NCI-H446 treated with DMSO at 0.1 percent for 48 hours (cell line): ENCODE measurements around the gene GPRC5A.
A peak's percentile ranks its signal among the peaks of the same experiment; 100 is the strongest.

ENCODE experiments used
- DNase-seq: peaks from one replicate; lab custom pipeline; 2025; lab: John Stamatoyannopoulos, UW

The GPRC5A gene

DNA sequence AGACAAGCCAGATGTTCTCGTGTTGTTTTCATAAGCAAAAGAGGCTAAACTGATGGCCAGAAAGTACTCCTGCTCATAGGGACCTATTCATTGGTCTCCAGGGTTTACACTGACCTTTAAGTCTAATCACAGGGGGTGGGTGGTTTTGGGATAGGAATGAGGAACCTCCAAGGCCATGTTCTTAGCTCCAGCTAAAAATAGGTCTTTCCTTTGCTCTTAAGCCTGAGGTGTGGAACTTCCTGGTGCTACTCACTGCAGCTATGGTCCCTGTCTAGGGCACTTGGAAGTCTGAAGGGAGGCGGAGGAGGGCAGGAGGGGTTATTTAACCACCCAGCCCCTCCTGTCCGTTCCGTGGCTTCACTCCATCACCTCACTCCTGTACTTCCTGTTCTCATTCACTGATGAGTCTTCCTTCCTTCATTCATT is 18.6 kb downstream of the GPRC5A start:
- DNase-seq = no peak

DNA sequence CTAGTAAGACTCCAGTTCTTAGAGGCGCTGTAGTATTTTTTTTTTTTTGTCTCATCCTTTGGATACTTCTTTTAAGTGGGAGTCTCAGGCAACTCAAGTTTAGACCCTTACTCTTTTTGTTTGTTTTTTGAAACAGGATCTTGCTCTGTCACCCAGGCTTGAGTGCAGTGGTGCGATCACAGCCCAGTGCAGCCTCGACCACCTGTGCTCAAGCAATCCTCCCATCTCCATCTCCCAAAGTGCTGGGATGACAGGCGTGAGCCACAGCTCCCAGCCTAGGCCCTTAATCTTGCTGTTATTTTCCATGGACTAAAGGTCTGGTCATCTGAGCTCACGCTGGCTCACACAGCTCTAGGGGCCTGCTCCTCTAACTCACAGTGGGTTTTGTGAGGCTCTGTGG is 21.3 kb downstream of the GPRC5A start:
- no peak for DNase-seq

DNA sequence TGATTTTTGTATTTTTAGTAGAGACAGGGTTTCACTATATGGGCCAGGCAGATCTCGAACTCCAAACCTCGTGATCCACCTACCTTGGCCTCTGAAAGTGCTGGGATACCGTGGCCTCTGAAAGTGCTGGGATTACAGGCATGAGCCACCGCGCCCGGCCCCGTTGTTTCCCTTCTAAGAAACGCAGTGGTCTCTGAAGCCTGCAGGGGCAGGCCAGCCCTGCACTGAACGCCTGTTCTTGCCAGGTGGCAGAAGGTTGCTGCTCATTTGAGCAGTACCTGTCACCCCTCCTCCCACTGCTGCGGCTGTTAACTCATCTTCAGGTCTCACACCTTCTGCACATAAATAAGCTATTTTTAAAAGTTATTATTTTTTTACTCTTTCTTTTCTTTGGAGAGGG is 24.3 kb downstream of the GPRC5A start:
- no peak for DNase-seq

DNA sequence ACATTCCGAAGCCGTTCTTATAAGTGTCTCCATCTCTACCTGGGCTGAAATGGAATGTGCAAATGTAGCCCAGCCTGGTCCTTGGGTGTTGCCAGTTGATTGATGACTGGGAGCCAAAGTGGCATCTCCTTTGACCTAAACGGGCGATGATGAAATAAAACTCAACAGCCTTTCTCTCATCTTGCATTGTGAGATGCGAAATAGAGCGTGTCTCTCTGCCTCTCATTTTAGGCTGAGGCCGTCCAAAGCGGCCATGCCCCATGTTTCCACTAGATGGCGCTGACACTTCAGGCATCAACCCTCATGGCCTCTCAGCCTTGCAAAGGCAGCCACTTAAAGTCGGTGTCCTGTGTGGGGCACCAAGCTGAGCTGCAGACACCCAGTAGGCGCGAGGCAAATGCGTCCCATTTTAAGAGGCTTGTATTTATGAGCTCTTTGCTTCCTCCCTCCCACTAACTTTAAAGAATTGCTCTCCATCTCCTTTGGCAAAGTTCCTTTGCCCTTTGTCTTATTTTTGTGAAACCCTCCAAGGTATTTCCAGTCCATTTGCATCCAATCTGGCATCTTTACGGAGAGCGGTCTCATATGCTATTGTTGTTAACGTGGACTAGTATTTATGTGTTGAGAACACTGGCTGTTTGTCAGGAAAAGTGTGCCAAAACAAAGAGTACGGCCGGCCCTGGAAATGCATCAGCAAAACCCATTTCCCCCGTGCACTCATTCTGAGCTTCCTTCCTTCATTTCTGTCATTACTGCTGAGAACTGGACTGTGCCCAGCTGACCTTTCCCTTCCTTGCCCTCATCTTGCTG is 25.0 kb downstream of the GPRC5A start:
- peak; percentile 52 for DNase-seq

DNA sequence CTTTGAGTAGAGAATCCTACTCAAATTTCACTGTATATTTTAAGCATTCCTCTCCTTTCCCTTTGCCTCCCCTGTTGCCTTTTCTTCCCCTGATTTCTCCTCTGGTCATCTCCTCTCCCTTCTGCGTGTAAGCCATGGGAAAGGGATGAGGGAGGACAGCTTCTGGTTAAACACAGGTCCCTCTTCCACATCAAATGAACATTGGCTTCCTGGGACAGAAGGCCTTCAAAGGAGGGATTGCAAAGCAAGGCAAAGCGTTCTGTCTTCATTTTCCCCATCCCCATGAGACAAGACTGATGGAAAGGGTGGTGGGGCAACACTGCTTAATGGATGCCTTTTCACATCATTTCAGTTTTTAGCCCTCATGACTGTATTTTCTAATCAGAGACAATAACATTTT is 26.2 kb downstream of the GPRC5A start:
- no peak for DNase-seq

DNA sequence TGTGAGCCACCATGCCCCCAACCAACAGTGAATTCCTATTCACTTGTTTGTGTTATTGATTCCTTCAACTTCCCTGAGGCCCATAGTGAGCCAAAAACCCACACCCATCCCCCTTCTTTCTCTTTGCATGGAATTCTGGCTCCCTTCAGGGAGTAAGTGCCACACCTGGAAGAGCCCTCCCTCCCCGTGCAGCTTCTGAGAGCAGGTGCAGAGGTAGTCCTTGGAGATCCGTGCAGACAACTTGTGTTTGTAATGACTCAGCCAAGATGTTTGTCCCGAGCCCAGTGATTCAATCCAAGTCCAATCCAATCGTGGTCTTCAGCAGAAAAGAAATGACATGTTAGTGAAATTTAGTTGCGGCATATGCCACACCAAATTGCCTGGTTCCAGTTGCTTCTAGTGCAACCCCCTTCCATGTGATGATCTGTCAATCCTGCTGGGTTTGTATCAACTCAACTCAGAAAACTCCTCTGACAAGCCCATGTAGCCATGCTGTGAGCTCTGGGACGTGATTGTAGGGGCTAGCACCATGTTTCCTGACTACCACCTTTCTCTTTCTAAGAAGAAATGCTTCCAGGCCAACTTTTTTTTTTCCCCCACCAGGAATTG is 27.5 kb downstream of the GPRC5A start:
- DNase-seq = no peak

DNA sequence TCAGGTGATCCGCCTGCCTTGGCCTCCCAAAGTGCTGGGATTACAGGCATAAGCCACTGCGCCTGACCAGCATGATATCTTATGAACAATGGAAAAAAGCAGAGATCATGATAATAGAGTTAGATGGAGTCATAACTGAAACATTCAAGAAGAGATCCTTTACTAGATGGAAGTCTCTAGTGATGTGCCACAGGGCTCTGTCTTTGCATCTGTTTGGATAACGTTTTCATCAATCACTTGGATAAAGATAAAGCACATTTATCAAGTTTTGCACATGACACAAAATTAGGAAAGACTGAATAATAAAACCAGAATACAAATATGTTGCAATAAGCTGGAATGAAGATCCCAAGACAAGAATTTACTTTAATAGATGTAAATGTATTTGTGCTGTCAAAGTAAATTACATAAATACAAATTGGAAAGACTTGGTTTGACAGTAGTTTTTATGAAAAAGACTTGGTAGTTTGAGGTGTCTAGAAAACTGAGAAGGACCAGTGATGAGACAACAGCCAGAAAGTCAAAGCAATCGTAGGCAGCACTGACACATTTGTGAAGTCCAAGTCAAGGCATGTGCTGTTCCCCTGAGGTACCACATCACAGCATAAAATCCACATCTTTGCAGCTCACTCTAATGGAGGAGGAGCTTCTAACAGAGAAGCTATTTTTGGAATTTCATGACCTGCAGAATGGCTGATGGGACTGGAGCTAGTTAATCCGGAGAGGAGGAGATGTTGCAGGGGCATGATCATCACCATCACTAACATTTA is 28.5 kb downstream of the GPRC5A start:
- DNase-seq = no peak

DNA sequence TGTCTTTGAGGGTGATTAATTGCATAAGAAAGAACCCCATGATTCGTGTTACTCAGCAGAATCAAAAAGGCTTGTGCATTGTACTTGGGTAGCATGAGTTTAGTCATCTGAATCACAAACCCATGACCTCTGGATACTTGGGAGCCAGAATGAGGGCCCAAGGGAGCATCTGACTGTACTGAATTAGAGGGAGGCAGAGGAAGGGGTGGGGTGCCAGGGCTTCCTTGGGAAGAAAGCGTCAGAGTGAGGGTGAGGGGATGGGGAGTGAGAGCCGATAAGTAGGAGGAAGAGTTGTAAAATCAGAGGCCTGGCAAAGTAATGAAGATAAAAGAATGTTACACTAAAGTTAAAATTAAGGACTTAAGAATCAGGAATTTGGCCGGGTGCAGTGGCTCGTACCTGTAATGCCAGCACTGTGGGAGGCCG is 30.8 kb downstream of the GPRC5A start:
- DNase-seq = no peak

DNA sequence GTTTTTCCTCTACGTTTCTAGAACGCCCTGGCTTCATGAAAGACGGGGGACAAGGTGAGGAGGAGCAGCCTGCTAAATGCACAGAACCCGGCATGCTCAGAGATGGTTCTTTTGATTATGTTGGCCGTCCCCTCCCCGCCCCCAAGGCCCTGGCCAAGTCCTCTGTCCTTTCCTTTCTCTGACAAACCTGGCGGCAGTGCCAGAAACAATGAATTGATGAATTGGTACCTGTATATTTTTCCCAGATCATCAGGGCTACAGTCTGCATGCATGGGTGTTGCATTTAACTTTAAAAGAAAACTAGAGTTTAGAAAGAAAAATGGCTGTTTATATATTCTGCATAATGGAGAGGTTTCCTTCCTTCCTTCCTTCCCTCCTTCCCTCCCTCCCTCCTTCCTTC is 31.6 kb downstream of the GPRC5A start:
- DNase-seq = no peak

DNA sequence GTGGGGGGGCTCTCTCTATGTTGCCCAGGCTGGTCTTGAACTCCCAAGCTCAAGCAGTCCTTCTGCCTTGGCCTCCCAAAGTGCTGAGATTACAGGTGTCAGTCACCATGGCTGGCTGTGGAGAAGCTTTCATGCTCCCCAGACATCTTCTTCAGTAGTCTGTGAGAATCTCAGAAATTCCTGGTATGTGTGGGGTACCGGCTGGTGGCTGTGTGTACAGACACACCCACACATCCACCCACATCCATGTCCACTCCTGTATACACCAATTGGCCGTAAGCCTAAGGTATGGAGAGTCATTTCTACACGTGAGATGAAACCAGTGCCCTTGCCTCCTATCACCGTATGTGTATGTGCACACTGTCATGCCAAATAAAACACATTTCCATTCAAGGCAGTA is 32.8 kb downstream of the GPRC5A start:
- no peak for DNase-seq

DNA sequence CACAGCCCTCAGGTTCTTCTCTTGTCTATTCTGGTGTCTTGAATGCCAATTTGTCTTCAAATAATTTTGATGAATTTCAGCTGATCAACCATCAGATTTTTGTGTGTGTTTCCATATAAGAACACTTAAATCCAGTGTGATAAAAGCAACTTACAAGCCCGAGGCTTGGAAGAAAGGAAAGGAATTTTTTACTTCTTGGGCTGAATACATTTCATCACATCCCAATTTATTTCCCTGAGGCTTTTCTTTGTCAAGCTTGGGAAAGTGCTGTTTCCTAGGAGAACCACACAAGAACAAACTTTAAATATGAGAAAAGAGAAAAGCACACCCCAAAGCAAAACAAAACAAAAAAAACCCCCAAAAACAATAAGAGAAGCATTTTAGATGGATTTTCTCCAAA is 34.0 kb downstream of the GPRC5A start:
- no peak for DNase-seq

DNA sequence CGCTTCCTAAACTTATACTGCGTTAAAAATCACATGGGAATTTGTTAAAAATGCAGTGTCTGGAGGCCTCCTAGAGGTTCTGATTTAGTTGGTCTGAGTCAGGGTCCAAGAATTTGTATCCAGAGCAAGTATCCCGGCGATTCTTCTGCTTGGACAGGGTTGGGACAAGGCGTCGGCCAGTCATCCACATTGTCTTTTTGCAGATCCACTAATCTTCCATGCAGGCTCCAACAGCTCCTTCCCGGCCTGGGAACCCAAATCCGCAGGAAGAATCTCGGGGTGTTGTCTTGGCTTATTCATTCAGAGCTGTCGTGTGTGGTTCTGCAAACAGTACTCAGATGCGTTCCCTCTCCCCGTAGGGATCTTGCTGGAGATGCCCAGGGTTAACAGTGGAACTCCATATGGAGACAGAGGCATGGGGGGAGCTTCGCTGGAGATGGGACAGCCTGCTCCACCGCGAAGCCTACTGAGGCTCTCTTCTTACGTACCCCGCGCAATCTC is 35.3 kb downstream of the GPRC5A start:
- DNase-seq = no peak

DNA sequence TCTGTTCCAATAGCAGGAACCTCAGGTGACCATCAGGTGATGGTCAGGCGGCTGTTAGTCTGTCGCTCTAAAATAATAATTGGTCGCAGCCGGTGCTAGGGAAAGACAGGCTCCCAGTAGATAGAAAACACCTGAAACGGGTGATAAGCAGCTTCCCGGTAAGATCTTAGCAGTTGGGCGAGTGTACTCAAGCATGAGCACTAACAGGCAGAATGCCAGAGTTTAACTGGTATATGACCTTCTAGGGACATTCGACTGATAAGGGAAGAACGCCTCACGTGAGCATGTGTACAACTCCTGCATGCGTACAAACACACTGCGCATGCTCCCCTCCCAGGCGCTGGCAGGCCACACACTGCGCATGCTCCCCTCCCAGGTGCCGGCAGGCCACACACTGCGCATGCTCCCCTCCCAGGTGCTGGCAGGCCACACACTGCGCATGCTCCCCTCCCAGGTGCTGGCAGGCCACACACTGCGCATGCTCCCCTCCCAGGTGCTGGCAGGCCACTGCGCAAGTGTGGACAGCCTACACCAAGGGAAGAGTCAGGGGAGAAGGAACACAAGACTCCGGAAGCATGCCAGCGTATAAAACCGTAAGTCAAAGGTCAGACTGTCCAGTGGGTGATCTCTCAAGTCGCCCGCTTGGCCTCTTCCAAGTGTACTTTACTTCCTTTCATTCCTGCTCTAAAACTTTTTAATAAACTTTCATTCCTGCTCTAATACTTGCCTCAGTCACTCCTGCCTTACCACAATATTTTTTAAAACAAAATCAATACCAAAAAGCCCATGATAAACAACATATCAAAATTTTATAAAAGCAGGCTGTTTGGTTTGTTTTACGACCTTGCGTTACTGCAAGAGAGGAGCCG is 36.1 kb downstream of the GPRC5A start:
- peak; percentile 42 for DNase-seq

DNA sequence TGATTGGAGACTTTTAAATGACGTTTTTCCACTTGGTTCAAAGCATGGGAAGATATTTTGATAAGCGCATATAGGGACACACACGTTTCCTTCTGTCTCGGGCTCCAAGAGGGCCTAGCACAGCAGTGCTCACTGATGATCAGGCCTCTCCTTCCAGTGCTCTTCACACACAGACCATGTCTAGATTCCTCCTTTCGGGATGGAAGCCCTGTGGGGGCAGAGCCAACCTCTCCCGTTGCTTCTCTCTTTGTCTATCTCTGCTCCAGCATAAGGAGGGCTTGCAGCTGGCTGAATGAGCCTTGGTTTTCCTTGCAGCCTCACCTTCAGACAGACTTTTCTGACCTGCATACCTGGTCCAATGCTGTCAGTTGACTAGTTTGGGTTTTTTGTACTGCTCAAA is 38.3 kb downstream of the GPRC5A start:
- DNase-seq = no peak

DNA sequence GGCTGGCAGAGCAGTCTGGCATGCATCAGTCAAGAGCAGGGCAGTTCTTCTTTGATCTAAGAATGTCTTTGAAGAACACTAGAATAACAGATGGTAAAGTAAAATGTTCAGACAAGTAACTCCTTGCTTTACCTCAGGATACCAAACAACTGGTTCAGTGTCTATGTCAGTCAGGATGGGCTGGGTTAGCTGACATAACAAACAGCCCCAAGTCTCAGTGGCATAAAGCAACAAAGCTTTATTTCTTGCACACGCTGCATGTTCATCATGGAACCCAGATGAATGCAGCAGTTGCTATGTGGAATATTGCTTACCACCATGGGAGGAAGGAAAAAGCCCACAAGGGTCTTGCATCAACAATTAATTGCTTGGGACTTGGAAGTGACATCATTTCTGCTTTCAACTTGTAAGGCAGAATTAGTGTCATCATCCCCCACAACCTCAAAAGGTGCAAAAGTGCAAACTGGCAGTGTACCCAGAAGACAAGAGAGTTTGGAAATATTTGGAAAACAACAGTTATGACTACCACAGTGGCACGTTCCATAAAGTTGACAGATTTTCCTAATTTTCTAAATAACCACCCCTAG is 39.4 kb downstream of the GPRC5A start:
- DNase-seq = no peak

DNA sequence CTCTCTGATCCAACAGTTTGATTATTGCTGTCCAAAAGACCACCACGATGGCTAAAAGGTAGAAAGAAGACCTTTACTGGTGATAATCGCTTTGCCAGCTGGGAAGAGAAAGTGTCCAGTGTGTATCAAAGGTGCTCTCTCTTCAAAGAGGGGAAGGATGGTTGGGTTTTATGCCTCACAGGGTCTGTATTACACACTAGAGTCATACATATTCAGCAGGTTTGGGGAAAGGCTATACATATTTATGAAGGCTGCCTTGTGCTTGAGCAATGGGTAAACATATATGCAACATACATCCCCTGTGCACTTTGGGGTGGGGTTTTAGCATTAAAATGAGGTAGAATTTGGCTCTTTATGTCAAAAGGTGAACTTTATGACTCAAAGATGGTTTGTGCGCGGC is 42.4 kb downstream of the GPRC5A start:
- DNase-seq = no peak

DNA sequence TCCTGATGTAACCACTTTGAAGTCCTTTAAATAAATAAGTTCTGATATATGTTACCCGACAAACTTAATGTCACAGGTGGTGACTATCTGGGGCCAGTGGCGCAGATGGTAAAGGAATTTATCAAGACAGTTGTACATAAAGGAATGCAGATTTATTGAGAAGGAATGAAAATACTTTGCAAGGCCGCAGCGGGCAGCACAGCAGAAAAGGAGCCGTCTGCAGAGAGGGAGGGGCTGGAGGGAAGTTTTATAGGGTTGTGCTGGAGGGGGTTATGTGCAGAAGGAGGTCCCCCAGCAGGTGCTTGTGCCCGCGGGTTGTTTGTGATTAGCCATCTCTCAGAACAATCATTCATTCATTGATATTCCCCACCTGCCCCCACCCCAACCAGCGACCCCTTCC is 43.2 kb downstream of the GPRC5A start:
- DNase-seq = no peak

DNA sequence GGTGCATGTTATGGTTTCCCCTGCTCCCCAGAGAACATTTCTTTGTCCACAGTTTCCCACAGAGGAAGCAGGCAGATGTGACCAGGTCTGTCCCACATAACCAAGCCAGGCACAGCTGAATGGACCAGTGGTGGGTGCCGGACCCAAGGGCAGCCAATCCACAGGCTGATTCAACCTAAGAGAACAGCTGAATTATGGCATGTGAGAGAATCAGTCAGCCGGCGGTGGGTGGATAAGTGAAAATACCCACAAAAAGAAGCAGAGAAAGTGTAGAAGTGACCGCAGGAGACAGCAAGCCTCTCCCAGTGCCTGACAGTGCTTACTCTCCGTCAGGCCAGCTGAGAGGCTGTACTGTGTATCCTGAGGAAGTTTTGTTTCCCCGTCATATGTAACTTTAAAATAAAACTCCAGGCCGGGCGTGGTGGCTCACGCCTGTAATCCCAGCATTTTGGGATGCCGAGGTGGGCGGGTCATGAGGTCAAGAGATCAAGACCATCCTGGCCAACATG is 45.7 kb downstream of the GPRC5A start:
- DNase-seq = no peak

DNA sequence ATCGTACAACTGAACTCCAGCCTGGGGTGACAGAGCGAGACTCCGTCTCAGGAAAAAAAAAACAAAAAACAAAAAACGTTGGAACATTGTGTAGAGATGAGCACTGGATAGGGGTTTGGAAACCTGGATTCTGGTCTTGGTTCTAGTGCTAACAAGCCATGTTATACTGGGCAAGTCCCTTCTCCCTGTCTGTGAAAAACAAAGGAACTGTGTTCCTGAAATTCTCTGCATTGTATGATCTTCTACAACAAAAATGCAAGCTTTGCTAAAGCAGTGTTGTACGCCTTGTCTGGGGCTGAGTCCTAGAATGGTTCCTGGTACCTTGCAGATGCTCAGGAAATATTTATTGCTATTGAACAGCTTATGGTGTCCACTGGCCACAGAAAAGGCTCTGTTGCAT is 47.2 kb downstream of the GPRC5A start:
- no peak for DNase-seq

DNA sequence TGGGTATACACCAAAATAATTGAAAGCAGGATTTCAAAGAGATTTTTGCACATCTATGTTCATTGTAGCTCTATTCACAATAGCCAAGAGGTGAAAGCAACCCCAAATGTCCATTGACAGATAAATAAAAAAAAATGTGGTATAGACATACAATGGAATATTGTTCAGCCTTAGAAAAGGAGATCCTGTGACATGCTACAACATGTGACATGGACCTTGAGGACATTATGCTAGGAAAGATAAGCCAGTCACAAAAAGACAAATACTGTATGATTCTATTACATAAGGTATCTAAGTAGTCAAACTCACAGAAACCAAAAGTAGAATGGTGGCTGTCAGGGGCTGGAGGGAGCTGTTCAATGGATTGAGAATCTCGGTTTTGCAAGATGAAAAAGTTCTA is 48.5 kb downstream of the GPRC5A start:
- DNase-seq = no peak
